Smooth muscle cell (in vitro differentiated cells): ENCODE data around the gene CSAG3. TPM values are rescaled to one million over a fixed set of nuclear protein-coding genes. Genes with fewer than 3 reads are reported as not detected.
"Not testable (repeated sequence)": the region's sequence is repeated elsewhere in the genome, so short reads cannot be mapped to it uniquely, and the experiment has no call there.

Experiments
- DNase-seq: peaks from one replicate; lab custom pipeline; 2025; ENCODE audit not compliant: unreplicated experiment; lab: John Stamatoyannopoulos, UW
- H2AFZ ChIP-seq: fragments of 200-600 bp; sonication (generic); 2 replicates; pipeline ENCODE4 v1.6.0; 2016; ENCODE audit warnings: antibody characterized with exemption, low read depth, mild to moderate bottlenecking
- H3F3A ChIP-seq: fragments of 200-600 bp; sonication (generic); 2 replicates; pipeline ENCODE4 v1.6.0; 2017; ENCODE audit warnings: antibody characterized with exemption, low read depth
- H3K27ac ChIP-seq: fragments of 200-600 bp; sonication (generic); 2 replicates; pipeline ENCODE4 v1.5.1; 2016; ENCODE audit warnings: low read depth, mild to moderate bottlenecking
- H3K27me3 ChIP-seq: fragments of 200-600 bp; sonication (generic); 2 replicates; pipeline ENCODE4 v1.6.1; 2016; ENCODE audit warnings: low read depth, mild to moderate bottlenecking
- H3K36me3 ChIP-seq: fragments of 200-600 bp; sonication (generic); 2 replicates; pipeline ENCODE4 v1.5.1; 2016; ENCODE audit warnings: low read depth
- H3K4me1 ChIP-seq: fragments of 200-600 bp; sonication (generic); 2 replicates; pipeline ENCODE4 v1.5.1; 2016; ENCODE audit warnings: low read depth
- H3K4me2 ChIP-seq: fragments of 200-600 bp; sonication (generic); 2 replicates; pipeline ENCODE4 v1.6.0; 2016; ENCODE audit warnings: mild to moderate bottlenecking
- H3K4me3 ChIP-seq: fragments of 200-600 bp; sonication (generic); 2 replicates; pipeline ENCODE4 v1.5.1; 2016; ENCODE audit warnings: mild to moderate bottlenecking
- H3K79me2 ChIP-seq: fragments of 200-600 bp; sonication (generic); 2 replicates; pipeline ENCODE4 v1.6.0; 2016; ENCODE audit warnings: low read depth, mild to moderate bottlenecking
- H3K9ac ChIP-seq: fragments of 200-600 bp; sonication (generic); 2 replicates; pipeline ENCODE4 v1.6.0; 2016; ENCODE audit warnings: low read depth
- H3K9me3 ChIP-seq: fragments of 200-600 bp; sonication (generic); replicated peaks from 2 replicates; pipeline ENCODE4 v1.5.1; 2016; ENCODE audit warnings: low read depth
- H4K20me1 ChIP-seq: fragments of 200-600 bp; sonication (generic); 2 replicates; pipeline ENCODE4 v1.6.0; 2016; ENCODE audit warnings: low read depth
- CTCF ChIP-seq: fragments of 200-600 bp; sonication (generic); IDR thresholded peaks from 2 replicates; pipeline ENCODE4 v1.5.1; 2017; ENCODE audit warnings: borderline replicate concordance, mild to moderate bottlenecking, antibody characterized with exemption; ENCODE audit not compliant: insufficient read depth, poor library complexity, severe bottlenecking
- WGBS: methylation state at CpG from one replicate; pipeline ENCODE4 v1.1.7; 2016; ENCODE audit warnings: low lambda C conversion rate; 5-methylcytosine and 5-hydroxymethylcytosine counted together
- polyA plus RNA-seq: library from polyadenylated mRNA; unstranded; fragments of >200 nt; fragmentation: Nextera tagmentation; extraction: Ambion mirVana; gene quantifications from 2 replicates; pipeline ENCODE4 v1.2.1, GENCODE V29; 2016
- total RNA-seq: library from RNA; depleted of rRNA; stranded (reverse); fragments of >200 nt; gene quantifications from 2 replicates; pipeline ENCODE4 v1.2.3, GENCODE V29; 2014

The CSAG3 gene
- total and polyA plus RNA-seq, 2 experiments from 2014 or later = 0.32 TPM; not detected in 1

GRCh38 chrX:152735101-152735500 lies 23.9 kb upstream of the CSAG3 start:
- 74% methylated on average over 2 of the region's 2 CpGs for WGBS
- no peaks in the 10 kb centered on the region for H3K27me3 ChIP-seq
- H3K9me3 ChIP-seq = no peaks in the 10 kb centered on the region
- H3K4me3 ChIP-seq = no peak overlapping the region
- TF ChIP-seq CTCF = no peak
- H3F3A ChIP-seq = no peaks in the 10 kb centered on the region
- H3K9ac ChIP-seq = no peak overlapping the region
- no peak overlapping the region for H2AFZ ChIP-seq
- no peak overlapping the region for H3K27ac ChIP-seq
- H3K4me1 ChIP-seq = no peaks in the 10 kb centered on the region
- H3K4me2 ChIP-seq = no peak overlapping the region
- no peaks in the 10 kb centered on the region for H3K79me2 ChIP-seq
- DNase-seq = no peak
- no peaks in the 10 kb centered on the region for H4K20me1 ChIP-seq
- H3K36me3 ChIP-seq = no peaks in the 10 kb centered on the region

- no peak for TF ChIP-seq CTCF
- no peaks in the 10 kb centered on the region for H3K27me3 ChIP-seq
- no peak overlapping the region for H2AFZ ChIP-seq
- no peaks in the 10 kb centered on the region for H3F3A ChIP-seq
- H3K4me2 ChIP-seq = no peak overlapping the region
- H3K4me3 ChIP-seq = no peak overlapping the region
- H3K27ac ChIP-seq = no peak overlapping the region
- no peaks in the 10 kb centered on the region for H3K36me3 ChIP-seq
- WGBS = 87% methylated on average over 11 of the region's 12 CpGs
- no peak overlapping the region for H3K9ac ChIP-seq
- H4K20me1 ChIP-seq = no peaks in the 10 kb centered on the region
- DNase-seq = no peak
- H3K79me2 ChIP-seq = no peaks in the 10 kb centered on the region
- no peaks in the 10 kb centered on the region for H3K9me3 ChIP-seq
- no peaks in the 10 kb centered on the region for H3K4me1 ChIP-seq
These were observed 23.0 kb upstream of the CSAG3 start for GRCh38 chrX:152735860-152736511.

GRCh38 chrX:152736528-152736927 lies 22.5 kb upstream of the CSAG3 start:
- H3K27ac ChIP-seq, H2AFZ ChIP-seq, H3K9ac ChIP-seq, H3K36me3 ChIP-seq, H4K20me1 ChIP-seq, H3K4me1 ChIP-seq, H3K27me3 ChIP-seq, DNase-seq, H3K79me2 ChIP-seq, H3K9me3 ChIP-seq, H3K4me3 ChIP-seq, H3K4me2 ChIP-seq, H3F3A ChIP-seq: not testable (repeated sequence)
- WGBS = 87% methylated on average over 12 of the region's 12 CpGs

- H3K79me2 ChIP-seq = no peaks in the 10 kb centered on the region
- H3K4me1 ChIP-seq = no peaks in the 10 kb centered on the region
- H3K36me3 ChIP-seq = no peaks in the 10 kb centered on the region
- no peaks in the 10 kb centered on the region for H3F3A ChIP-seq
- no peak overlapping the region for H2AFZ ChIP-seq
- DNase-seq = no peak
- no peak for TF ChIP-seq CTCF
- H3K9me3 ChIP-seq = no peaks in the 10 kb centered on the region
- no peak overlapping the region for H3K4me2 ChIP-seq
- H4K20me1 ChIP-seq = no peaks in the 10 kb centered on the region
- no peaks in the 10 kb centered on the region for H3K27me3 ChIP-seq
- H3K4me3 ChIP-seq = no peak overlapping the region
- 68% methylated on average over 5 of the region's 5 CpGs for WGBS
- H3K9ac ChIP-seq = no peak overlapping the region
- H3K27ac ChIP-seq = no peak overlapping the region
These were observed 20.5 kb upstream of the CSAG3 start for GRCh38 chrX:152738560-152738959.

GRCh38 chrX:152753686-152754650 lies 5.0 kb upstream of the CSAG3 start, which contains the start of gene MAGEA2:
MAGEA2 (minus strand) TSS chrX:152753842; CDS start chrX:152751363, 2,479 bp downstream.
- WGBS = no CpG with 5 or more reads among the region's 35 CpGs
- H3K9me3 ChIP-seq = not testable (repeated sequence)

GRCh38 chrX:152754871-152755270 lies 4.1 kb upstream of the CSAG3 start:
- not testable (repeated sequence) for H3K4me1 ChIP-seq, H4K20me1 ChIP-seq, H3K27ac ChIP-seq, H3F3A ChIP-seq, H3K9ac ChIP-seq, H3K9me3 ChIP-seq, H3K27me3 ChIP-seq, H3K36me3 ChIP-seq, H3K4me3 ChIP-seq, H3K79me2 ChIP-seq, H2AFZ ChIP-seq, H3K4me2 ChIP-seq, DNase-seq
- no CpG with 5 or more reads among the region's 5 CpGs for WGBS

More at GRCh38 chrX:152753686-152754650, 5.0 kb upstream of the CSAG3 start, which contains the start of gene MAGEA2:
- H3K27me3 ChIP-seq, H3K27ac ChIP-seq, H3K36me3 ChIP-seq, H3K4me2 ChIP-seq, H3K79me2 ChIP-seq, H3K4me3 ChIP-seq, H2AFZ ChIP-seq, H3F3A ChIP-seq, H4K20me1 ChIP-seq, DNase-seq, H3K4me1 ChIP-seq, H3K9ac ChIP-seq: not testable (repeated sequence)
